Activated CD4-positive, alpha-beta memory T cell treated with anti-CD3 and anti-CD28 coated beads, Interleukin-2, amount 10 ng/mL, durations not matched to agents 7 days and 5 days (primary cell): ENCODE results near the gene ST6GALNAC2. TPM values are rescaled to one million over a fixed set of nuclear protein-coding genes. Genes with fewer than 3 reads are reported as not detected.
"Not testable (repeated sequence)": the region's sequence is repeated elsewhere in the genome, so short reads cannot be mapped to it uniquely, and the experiment has no call there.

Source experiments
- CTCF ChIA-PET: fragments of 350-600 bp; sonication (Branson Sonifier 250); formaldehyde crosslinking; loops from one replicate; lab custom pipeline; 2021; ENCODE audit warnings: antibody characterized with exemption, inconsistent platforms; lab: Charles Lee
- POLR2A ChIA-PET: fragments of 350-600 bp; sonication (Branson Sonifier 250); formaldehyde crosslinking; loops from one replicate; lab custom pipeline; 2021; ENCODE audit warnings: antibody characterized with exemption; lab: Charles Lee
- DNase-seq: peaks from one replicate; pipeline ENCODE4 v3.0.0-alpha.2; 2020
- H3K27ac Mint-ChIP-seq: one replicate; pipeline ENCODE4 v1.8.0; 2021; ENCODE audit warnings: mild to moderate bottlenecking, mixed read lengths
- H3K27me3 Mint-ChIP-seq: one replicate; pipeline ENCODE4 v1.8.0; 2021; ENCODE audit warnings: mixed read lengths
- H3K36me3 Mint-ChIP-seq: one replicate; pipeline ENCODE4 v1.8.0; 2021; ENCODE audit warnings: low read depth, mixed read lengths
- H3K4me1 Mint-ChIP-seq: one replicate; pipeline ENCODE4 v1.8.0; 2021; ENCODE audit warnings: mixed read lengths
- H3K4me3 Mint-ChIP-seq: one replicate; pipeline ENCODE4 v1.8.0; 2021; ENCODE audit warnings: mild to moderate bottlenecking, mixed read lengths
- H3K9me3 Mint-ChIP-seq: one replicate; pipeline ENCODE4 v1.8.0; 2021; ENCODE audit warnings: mixed read lengths
- total RNA-seq, 2 experiments: library from RNA; stranded (reverse); gene quantifications; one replicate each; pipeline ENCODE4 v1.2.3, GENCODE V29; 2021

The ST6GALNAC2 gene
- total RNA-seq, 2 experiments from 2014 or later: 0.25 to 0.65 TPM

GRCh38 chr17:76567634-76568432 lies 17.8 kb downstream of the ST6GALNAC2 start:
- H3K36me3 Mint-ChIP-seq: peaks cover 40% of the 10 kb centered on the region
- no peaks in the 10 kb centered on the region for H3K9me3 Mint-ChIP-seq
- no peaks in the 10 kb centered on the region for H3K27me3 Mint-ChIP-seq
- POLR2A ChIA-PET: interaction anchor here (0.6 to 2.8 kb wide), 5 partner anchors 8 to 76 kb away, joined by 3 to 26 read pairs (median 4); partner anchors contain the start of gene ST6GALNAC1
- no peak overlapping the region for H3K27ac Mint-ChIP-seq
- no peak overlapping the region for H3K4me3 Mint-ChIP-seq
- H3K4me1 Mint-ChIP-seq: peaks cover 14% of the 10 kb centered on the region
- DNase-seq: no peak
- CTCF ChIA-PET: interaction anchor here (0.6 to 2.5 kb wide), 5 partner anchors 9 to 114 kb away, joined by 3 to 14 read pairs (median 3); no protein-coding TSS in a partner anchor

GRCh38 chr17:76566988-76567431 lies 18.6 kb downstream of the ST6GALNAC2 start:
- ChIA-PET CTCF (interaction anchor here (0.6 to 2.5 kb wide), 6 partner anchors 9 to 115 kb away, joined by 3 to 14 read pairs (median 3); no protein-coding TSS in a partner anchor), POLR2A (interaction anchor here (0.7 to 2.8 kb wide), 6 partner anchors 9 to 87 kb away, joined by 3 to 26 read pairs (median 4); partner anchors contain the start of gene ST6GALNAC1)
- Mint-ChIP-seq H3K27me3 (no peaks in the 10 kb centered on the region), H3K9me3 (no peaks in the 10 kb centered on the region), H3K36me3 (peaks cover 45% of the 10 kb centered on the region), H3K4me1 (peaks cover 20% of the 10 kb centered on the region), H3K4me3 (no peak overlapping the region), H3K27ac (peak overlapping the region; percentile 11)
- no peak for DNase-seq

- POLR2A ChIA-PET: interaction anchor here (0.7 to 2.8 kb wide), 5 partner anchors 9 to 86 kb away, joined by 3 to 26 read pairs (median 4); no protein-coding TSS in a partner anchor
- no peak overlapping the region for H3K4me3 Mint-ChIP-seq
- H3K27me3 Mint-ChIP-seq: no peaks in the 10 kb centered on the region
- DNase-seq: no peak
- peaks cover 24% of the 10 kb centered on the region for H3K4me1 Mint-ChIP-seq
- CTCF ChIA-PET: interaction anchor here (1.2 to 2.5 kb wide), 2 partner anchors 8 to 58 kb away, joined by 3 to 14 read pairs; no protein-coding TSS in a partner anchor
- no peak overlapping the region for H3K27ac Mint-ChIP-seq
- no peaks in the 10 kb centered on the region for H3K9me3 Mint-ChIP-seq
- peaks cover 49% of the 10 kb centered on the region for H3K36me3 Mint-ChIP-seq
These were observed 19.1 kb downstream of the ST6GALNAC2 start for GRCh38 chr17:76566613-76566943.

- Mint-ChIP-seq H3K4me1 (peaks cover 30% of the 10 kb centered on the region), H3K9me3 (no peaks in the 10 kb centered on the region), H3K27me3 (no peaks in the 10 kb centered on the region), H3K27ac (no peak overlapping the region), H3K36me3 (peaks cover 55% of the 10 kb centered on the region), H3K4me3 (no peak overlapping the region)
- ChIA-PET POLR2A (interaction anchor here (1.3 to 2.8 kb wide), 4 partner anchors 8 to 20 kb away, joined by 3 to 26 read pairs (median 4); no protein-coding TSS in a partner anchor), CTCF (interaction anchor here (1.2 to 2.5 kb wide), 2 partner anchors 8 to 58 kb away, joined by 3 to 14 read pairs; no protein-coding TSS in a partner anchor)
- DNase-seq: no peak
These were observed 19.7 kb downstream of the ST6GALNAC2 start for GRCh38 chr17:76565728-76566612.

GRCh38 chr17:76564991-76565727 lies 20.5 kb downstream of the ST6GALNAC2 start:
- not testable (repeated sequence) for H3K27ac Mint-ChIP-seq, H3K9me3 Mint-ChIP-seq, H3K4me3 Mint-ChIP-seq, DNase-seq, H3K27me3 Mint-ChIP-seq
- Mint-ChIP-seq H3K36me3 (peaks cover 62% of the 10 kb centered on the region), H3K4me1 (peaks cover 39% of the 10 kb centered on the region)
- ChIA-PET POLR2A (interaction anchor here (0.6 to 1.7 kb wide), 2 partner anchors 21 to 880 kb away, joined by 3 to 4 read pairs; no protein-coding TSS in a partner anchor), CTCF (interaction anchor here (2.5 kb wide), 1 partner anchor 59 kb away, joined by 14 read pairs; no protein-coding TSS in a partner anchor)

GRCh38 chr17:76563359-76563758 lies 22.3 kb downstream of the ST6GALNAC2 start:
- peaks cover 73% of the 10 kb centered on the region for H3K36me3 Mint-ChIP-seq
- POLR2A ChIA-PET: not testable (repeated sequence)

GRCh38 chr17:76562734-76563148 lies 22.9 kb downstream of the ST6GALNAC2 start:
- CTCF ChIA-PET: interaction anchor here (0.7 to 8.5 kb wide), 6 partner anchors 9 to 119 kb away, joined by 3 to 82 read pairs (median 4); no protein-coding TSS in a partner anchor
- Mint-ChIP-seq H3K9me3 (no peaks in the 10 kb centered on the region), H3K4me1 (peaks cover 58% of the 10 kb centered on the region), H3K36me3 (peaks cover 70% of the 10 kb centered on the region), H3K27ac (peak overlapping the region; percentile 77), H3K4me3 (no peak overlapping the region), H3K27me3 (no peaks in the 10 kb centered on the region)
- POLR2A ChIA-PET: no interaction called here
- peak; percentile 35 for DNase-seq

More at GRCh38 chr17:76563359-76563758, 22.3 kb downstream of the ST6GALNAC2 start:
- peaks cover 57% of the 10 kb centered on the region for H3K4me1 Mint-ChIP-seq
- not testable (repeated sequence) for H3K27me3 Mint-ChIP-seq, H3K9me3 Mint-ChIP-seq, DNase-seq, H3K4me3 Mint-ChIP-seq
- CTCF ChIA-PET: interaction anchor here (1.5 kb wide), 1 partner anchor 40 kb away, joined by 8 read pairs; no protein-coding TSS in a partner anchor
- H3K27ac Mint-ChIP-seq: peak overlapping the region; percentile 77

GRCh38 chr17:76561799-76562268 lies 23.8 kb downstream of the ST6GALNAC2 start:
- Mint-ChIP-seq H3K27ac (peak overlapping the region; percentile 87), H3K36me3 (peaks cover 73% of the 10 kb centered on the region), H3K9me3 (no peaks in the 10 kb centered on the region), H3K4me1 (peaks cover 64% of the 10 kb centered on the region), H3K4me3 (peak overlapping the region; percentile 71), H3K27me3 (no peaks in the 10 kb centered on the region)
- DNase-seq: no peak
- POLR2A ChIA-PET: interaction anchor here (1.1 to 1.6 kb wide), 3 partner anchors 47 to 170 kb away, joined by 3 to 4 read pairs (median 3); partner anchors contain the start of gene METTL23
- CTCF ChIA-PET: interaction anchor here (0.9 to 8.5 kb wide), 5 partner anchors 10 to 120 kb away, joined by 3 to 82 read pairs (median 4); no protein-coding TSS in a partner anchor

GRCh38 chr17:76561332-76561731 lies 24.3 kb downstream of the ST6GALNAC2 start:
- ChIA-PET CTCF (interaction anchor here (1.5 to 8.5 kb wide), 7 partner anchors 9 to 120 kb away, joined by 3 to 82 read pairs (median 5); partner anchors contain the start of gene ST6GALNAC2), POLR2A (interaction anchor here (1.1 to 1.6 kb wide), 3 partner anchors 46 to 171 kb away, joined by 3 to 4 read pairs (median 3); partner anchors contain the start of gene METTL23)
- H3K27me3 Mint-ChIP-seq: no peaks in the 10 kb centered on the region
- H3K4me3 Mint-ChIP-seq: peak overlapping the region; percentile 71
- peak overlapping the region; percentile 87 for H3K27ac Mint-ChIP-seq
- H3K36me3 Mint-ChIP-seq: peaks cover 68% of the 10 kb centered on the region
- peaks cover 69% of the 10 kb centered on the region for H3K4me1 Mint-ChIP-seq
- peak; percentile 37 for DNase-seq
- no peaks in the 10 kb centered on the region for H3K9me3 Mint-ChIP-seq

GRCh38 chr17:76560877-76561221 lies 24.8 kb downstream of the ST6GALNAC2 start:
- H3K4me1 Mint-ChIP-seq: peaks cover 69% of the 10 kb centered on the region
- ChIA-PET CTCF (interaction anchor here (1.1 to 8.5 kb wide), 8 partner anchors 9 to 121 kb away, joined by 3 to 82 read pairs (median 5); partner anchors contain the start of gene ST6GALNAC2), POLR2A (interaction anchor here (1.1 to 4.8 kb wide), 7 partner anchors 11 to 176 kb away, joined by 3 to 38 read pairs (median 4); partner anchors contain the start of genes METTL23 and SRSF2)
- peak overlapping the region; percentile 71 for H3K4me3 Mint-ChIP-seq
- no peak for DNase-seq
- no peaks in the 10 kb centered on the region for H3K27me3 Mint-ChIP-seq
- H3K36me3 Mint-ChIP-seq: peaks cover 63% of the 10 kb centered on the region
- H3K9me3 Mint-ChIP-seq: no peaks in the 10 kb centered on the region
- peak overlapping the region; percentile 87 for H3K27ac Mint-ChIP-seq
